Breast epithelium (tissue), 3 donors: Measurements from ENCODE around the gene SERGEF.

Experiments used
- POLR2AphosphoS5 ChIP-seq, 3 donors: sonication (generic); formaldehyde crosslinking; IDR thresholded peaks; one replicate each; pipeline ENCODE4 v1.6.1; 2017; ENCODE audit warnings: antibody characterized with exemption in 3 of 3
- TF ChIP-seq, protein P1 (sequence below), 3 donors: fragments of 450-650 bp; IDR thresholded peaks; one replicate each; pipeline ENCODE4 v1.5.1; 2016 to 2017; ENCODE audit warnings: antibody characterized with exemption in 3 of 3, mild to moderate bottlenecking in 3 of 3, moderate library complexity in 3 of 3

DNA sequence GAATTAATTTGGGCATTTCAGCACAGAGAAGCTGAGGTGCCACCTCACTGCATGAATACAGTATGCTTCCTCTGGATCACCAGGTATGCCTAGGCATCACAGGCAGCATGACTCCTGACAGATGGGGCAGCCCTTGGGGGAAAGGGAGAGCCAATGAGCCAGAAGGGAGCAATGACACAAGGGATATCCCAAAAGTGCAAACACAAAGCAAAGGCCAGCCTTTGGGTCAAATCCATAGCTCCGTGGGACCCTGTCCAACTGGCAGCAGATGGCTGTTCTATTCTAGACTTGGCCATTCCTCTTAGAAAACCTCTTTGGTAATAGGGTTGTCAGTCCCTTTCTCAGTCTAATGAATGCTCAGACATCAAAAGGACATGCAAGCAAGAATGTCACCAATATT, 73.3 kb downstream of the SERGEF start:
- TF ChIP-seq, protein P1, sequence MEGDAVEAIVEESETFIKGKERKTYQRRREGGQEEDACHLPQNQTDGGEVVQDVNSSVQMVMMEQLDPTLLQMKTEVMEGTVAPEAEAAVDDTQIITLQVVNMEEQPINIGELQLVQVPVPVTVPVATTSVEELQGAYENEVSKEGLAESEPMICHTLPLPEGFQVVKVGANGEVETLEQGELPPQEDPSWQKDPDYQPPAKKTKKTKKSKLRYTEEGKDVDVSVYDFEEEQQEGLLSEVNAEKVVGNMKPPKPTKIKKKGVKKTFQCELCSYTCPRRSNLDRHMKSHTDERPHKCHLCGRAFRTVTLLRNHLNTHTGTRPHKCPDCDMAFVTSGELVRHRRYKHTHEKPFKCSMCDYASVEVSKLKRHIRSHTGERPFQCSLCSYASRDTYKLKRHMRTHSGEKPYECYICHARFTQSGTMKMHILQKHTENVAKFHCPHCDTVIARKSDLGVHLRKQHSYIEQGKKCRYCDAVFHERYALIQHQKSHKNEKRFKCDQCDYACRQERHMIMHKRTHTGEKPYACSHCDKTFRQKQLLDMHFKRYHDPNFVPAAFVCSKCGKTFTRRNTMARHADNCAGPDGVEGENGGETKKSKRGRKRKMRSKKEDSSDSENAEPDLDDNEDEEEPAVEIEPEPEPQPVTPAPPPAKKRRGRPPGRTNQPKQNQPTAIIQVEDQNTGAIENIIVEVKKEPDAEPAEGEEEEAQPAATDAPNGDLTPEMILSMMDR (IDR thresholded peaks at IDR 0.05) = no peak
- no peak for TF ChIP-seq POLR2AphosphoS5 (IDR thresholded peaks at IDR 0.05)
